GM12892 (cell line): Measurements from ENCODE around the gene TRMT1.

Source experiments
- POLR2A ChIP-seq: IDR thresholded peaks from 2 replicates; pipeline ENCODE4 v1.6.1; 2011; ENCODE audit warnings: low read depth, low read length, control low read depth
- POLR2AphosphoS5 ChIP-seq: IDR thresholded peaks from 2 replicates; pipeline ENCODE4 v1.6.1; 2011; ENCODE audit warnings: low read depth, low read length, control low read depth
- TAF1 ChIP-seq: IDR thresholded peaks from 2 replicates; pipeline ENCODE4 v1.6.1; 2011; ENCODE audit warnings: low read depth, mild to moderate bottlenecking, control low read depth, low read length, borderline replicate concordance

DNA sequence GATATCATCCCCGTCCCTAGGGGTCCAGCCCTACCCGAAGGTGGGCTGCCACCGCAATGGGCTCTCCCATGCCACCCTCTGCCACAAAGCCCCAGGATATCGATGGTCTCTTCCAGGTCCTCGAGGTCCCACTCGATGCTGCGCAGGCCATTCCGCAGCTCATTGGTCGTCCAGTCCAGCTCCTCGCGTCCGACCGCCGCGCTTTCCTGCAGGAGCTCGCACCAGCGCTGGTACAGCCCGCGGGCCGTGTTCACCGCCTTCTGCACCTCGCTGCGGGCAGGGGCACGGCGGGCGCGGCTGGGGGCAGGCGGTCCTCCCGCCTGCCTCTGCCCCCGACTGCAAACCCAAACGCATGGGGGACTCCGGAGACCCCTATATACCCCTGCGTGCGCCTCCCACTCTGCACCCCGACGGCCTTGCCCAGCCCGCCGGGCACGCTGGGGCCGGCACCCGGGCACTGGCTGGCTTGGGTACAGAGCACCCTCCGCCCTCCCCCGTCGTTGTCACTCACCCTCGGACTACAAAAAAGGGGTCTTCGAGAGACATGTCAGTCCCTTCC, 33.2 kb upstream of the TRMT1 start:
- no peak for TF ChIP-seq TAF1
- no peak for TF ChIP-seq POLR2AphosphoS5
- no peak for TF ChIP-seq POLR2A
